GM18505 (cell line): Measurements from ENCODE around the gene FHDC1.

ENCODE experiments used
- ATAC-seq: cut with Tn5 transposase; IDR thresholded peaks from one replicate; pipeline ENCODE4 v1.9.1; 2021; ENCODE audit not compliant: unreplicated experiment
- POLR2A ChIP-seq: IDR thresholded peaks from 4 replicates; pipeline ENCODE4 v1.6.1; 2011; ENCODE audit warnings: borderline replicate concordance; ENCODE audit not compliant: insufficient read depth, insufficient read length; ENCODE audit errors: extremely low read depth

Gene FHDC1

GRCh38 chr4:152943672-152944071 lies 7.5 kb downstream of the FHDC1 start:
- TF ChIP-seq POLR2A: no peak
- ATAC-seq: no peak

- ATAC-seq: no peak
- TF ChIP-seq POLR2A: no peak
Measured at GRCh38 chr4:152944666-152945320, 8.7 kb downstream of the FHDC1 start.

- no peak for ATAC-seq
- no peak for TF ChIP-seq POLR2A
Measured at GRCh38 chr4:152945639-152946038, 9.5 kb downstream of the FHDC1 start.

DNA sequence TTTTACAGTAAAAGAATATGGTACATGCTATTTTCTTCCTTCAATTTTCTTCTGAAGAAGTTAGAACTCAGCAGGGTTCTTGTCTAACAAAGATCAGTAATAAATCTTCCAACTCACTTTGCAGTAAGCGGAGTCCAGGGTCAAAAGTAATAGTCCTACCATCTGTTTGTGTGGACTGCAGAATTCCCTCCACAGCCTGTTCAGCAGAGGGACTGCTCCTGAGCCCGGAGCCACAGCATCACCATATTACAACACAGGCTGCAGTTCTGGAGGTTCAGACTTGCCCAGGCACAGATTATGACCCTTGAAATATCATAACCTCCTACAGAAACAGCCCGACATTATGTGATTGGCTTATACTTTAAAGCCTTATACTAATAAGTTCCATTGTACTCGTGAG lies 10.3 kb downstream of the FHDC1 start:
- no peak for TF ChIP-seq POLR2A
- ATAC-seq: no peak

DNA sequence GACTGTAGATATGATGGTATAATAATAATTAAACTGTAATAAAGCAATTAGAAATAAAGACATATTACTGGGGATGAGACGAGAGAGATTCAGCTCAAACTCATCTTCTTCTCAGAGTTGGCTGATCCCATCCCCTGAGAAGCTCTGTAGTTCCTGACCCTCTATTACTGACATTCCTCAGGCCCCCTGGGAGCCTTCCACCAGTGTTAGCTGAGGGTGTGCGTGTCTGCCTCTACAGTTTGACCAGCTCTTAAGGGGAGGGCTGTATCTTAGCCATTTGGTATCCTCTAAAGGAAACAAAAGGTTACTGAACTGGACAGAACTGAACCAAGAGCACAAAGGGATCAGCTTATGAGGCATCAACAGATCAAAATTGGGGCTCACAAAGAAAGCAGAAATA lies 11.2 kb downstream of the FHDC1 start:
- TF ChIP-seq POLR2A: no peak
- no peak for ATAC-seq

GRCh38 chr4:152949930-152950329 lies 13.8 kb downstream of the FHDC1 start:
- no peak for TF ChIP-seq POLR2A
- ATAC-seq: no peak

DNA sequence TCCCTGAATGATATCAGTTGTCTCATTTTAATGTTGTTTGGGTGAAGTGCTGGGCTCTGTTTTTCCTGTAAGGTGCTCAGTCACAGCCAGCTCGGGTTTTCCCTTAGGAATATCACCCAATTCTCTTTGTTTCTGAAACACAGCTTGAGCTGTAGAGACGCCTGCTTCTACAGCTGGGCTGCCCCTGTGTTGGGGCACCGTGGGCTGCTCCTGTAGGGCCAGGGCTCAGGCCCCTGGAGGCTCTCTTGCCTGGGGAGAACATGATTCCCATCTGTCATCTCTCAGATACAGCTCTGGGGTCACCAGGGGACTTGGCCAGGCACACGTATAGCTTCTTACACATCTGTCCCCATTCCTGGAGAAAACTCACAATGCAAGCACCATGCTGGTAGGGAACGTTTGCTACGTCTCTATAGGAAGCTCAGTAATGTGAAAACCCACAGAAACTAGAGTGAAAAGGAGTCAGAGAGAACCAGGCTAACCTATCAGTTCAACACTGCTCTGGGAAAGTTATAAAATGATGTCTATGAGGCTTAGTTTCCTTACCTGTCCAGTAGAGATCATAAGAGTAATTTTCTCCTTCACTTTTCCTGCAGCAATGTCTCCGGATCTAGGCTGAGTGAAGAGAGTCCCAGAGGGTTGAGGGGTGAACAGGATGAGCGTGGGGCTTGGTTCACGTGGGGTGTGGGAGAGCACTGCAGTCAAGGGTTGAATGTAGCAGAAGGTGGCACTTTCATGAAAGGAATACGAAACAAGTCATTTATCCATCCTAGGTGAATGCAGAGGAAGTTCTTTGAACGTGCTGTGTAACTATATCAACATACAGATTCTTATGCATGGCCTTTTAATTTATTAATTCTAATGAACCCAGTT lies 14.5 kb downstream of the FHDC1 start:
- no peak for ATAC-seq
- no peak for TF ChIP-seq POLR2A

- no peak for TF ChIP-seq POLR2A
- no peak for ATAC-seq
Measured at GRCh38 chr4:152951348-152951747, 15.2 kb downstream of the FHDC1 start.

- no peak for TF ChIP-seq POLR2A
- ATAC-seq: no peak
Measured at GRCh38 chr4:152953514-152953913, 17.4 kb downstream of the FHDC1 start.

DNA sequence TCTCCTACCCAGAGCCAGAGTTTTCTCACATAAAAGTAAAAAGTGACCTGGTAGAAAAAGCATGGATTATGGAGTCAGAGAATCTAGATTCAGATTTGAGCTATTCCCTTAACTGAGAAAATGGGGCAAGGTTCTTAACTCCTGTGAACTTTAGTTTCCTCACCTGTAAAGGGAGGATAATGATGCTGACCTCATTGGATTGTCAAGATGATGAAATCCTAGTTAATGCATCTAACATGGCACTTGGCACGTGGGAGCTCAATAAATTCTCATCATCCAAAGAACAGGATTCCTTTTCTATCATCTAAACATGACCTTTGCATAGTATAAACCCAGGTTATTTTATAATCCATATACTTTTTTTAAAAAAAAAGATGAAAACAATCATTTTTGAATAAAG lies 18.6 kb downstream of the FHDC1 start:
- TF ChIP-seq POLR2A: no peak
- no peak for ATAC-seq

DNA sequence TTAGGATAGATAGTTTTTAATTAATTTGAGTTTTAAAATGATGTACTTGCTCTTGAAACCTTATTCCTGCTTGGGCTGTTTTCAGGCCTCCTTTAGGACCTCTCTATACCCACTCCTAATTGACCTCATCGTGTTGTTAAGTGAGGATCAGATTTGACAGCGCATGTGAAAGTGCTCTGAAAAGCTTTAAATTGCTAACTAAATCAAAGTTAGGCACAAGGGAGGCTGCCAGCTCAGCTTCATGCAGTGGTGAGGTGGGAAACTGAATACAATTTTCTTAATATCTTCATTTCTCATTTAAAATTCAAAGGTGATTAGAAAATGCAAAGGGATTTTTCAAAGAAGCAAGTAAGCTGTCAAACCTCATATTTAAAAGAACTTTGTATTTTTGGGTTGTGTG lies 20.0 kb downstream of the FHDC1 start:
- no peak for TF ChIP-seq POLR2A
- no peak for ATAC-seq

GRCh38 chr4:152956650-152957436 lies 20.7 kb downstream of the FHDC1 start:
- TF ChIP-seq POLR2A: no peak
- no peak for ATAC-seq

- no peak for TF ChIP-seq POLR2A
- no peak for ATAC-seq
Measured at GRCh38 chr4:152957437-152958171, 21.5 kb downstream of the FHDC1 start.

- no peak for TF ChIP-seq POLR2A
- no peak for ATAC-seq
Measured at GRCh38 chr4:152959080-152959479, 23.0 kb downstream of the FHDC1 start.

GRCh38 chr4:152960082-152960481 lies 24.0 kb downstream of the FHDC1 start:
- no peak for TF ChIP-seq POLR2A
- ATAC-seq: no peak
